ENCODE data around the gene SLC9A9.

The SLC9A9 gene

GRCh38 chr3:143856252-143856970, 8.1 kb upstream of the SLC9A9 start:
- Histone ChIP-seq H3K9me3 (ENCODE audit: control insufficient read depth, insufficient read depth, low read length) (no peaks in the 10 kb centered on the region), H3K9ac (ENCODE audit: low read depth, low read length) (no peak overlapping the region), H3K36me3 (ENCODE audit: insufficient read depth, low read length) (no peaks in the 10 kb centered on the region), H3K4me1 (ENCODE audit: insufficient read depth, low read length) (no peaks in the 10 kb centered on the region)

GRCh38 chr3:143855183-143855582, 6.9 kb upstream of the SLC9A9 start:
- Histone ChIP-seq H3K36me3 (ENCODE audit: insufficient read depth, low read length) (no peaks in the 10 kb centered on the region), H3K9ac (ENCODE audit: low read depth, low read length) (no peak overlapping the region), H3K9me3 (ENCODE audit: control insufficient read depth, insufficient read depth, low read length) (no peaks in the 10 kb centered on the region), H3K4me1 (ENCODE audit: insufficient read depth, low read length) (no peaks in the 10 kb centered on the region)

GRCh38 chr3:143851331-143852017, 3.2 kb upstream of the SLC9A9 start:
- Histone ChIP-seq H3K4me1 (ENCODE audit: insufficient read depth, low read length) (peaks cover 7% of the 10 kb centered on the region; the same call in 1 of the 2 replicates), H3K36me3 (ENCODE audit: insufficient read depth, low read length) (no peaks in the 10 kb centered on the region), H3K9me3 (ENCODE audit: control insufficient read depth, insufficient read depth, low read length) (no peaks in the 10 kb centered on the region), H3K9ac (ENCODE audit: low read depth, low read length) (no peak overlapping the region)

- no peaks in the 10 kb centered on the region for H3K9me3 ChIP-seq (ENCODE audit: control insufficient read depth, insufficient read depth, low read length)
- no peak overlapping the region for H3K9ac ChIP-seq (ENCODE audit: low read depth, low read length)
- H3K36me3 ChIP-seq (ENCODE audit: insufficient read depth, low read length): no peaks in the 10 kb centered on the region
- H3K4me1 ChIP-seq (ENCODE audit: insufficient read depth, low read length): peaks cover 7% of the 10 kb centered on the region; the same call in 1 of the 2 replicates
Measured at GRCh38 chr3:143850877-143851276, 2.6 kb upstream of the SLC9A9 start.

GRCh38 chr3:143849854-143850549, 1.7 kb upstream of the SLC9A9 start:
- Histone ChIP-seq H3K36me3 (ENCODE audit: insufficient read depth, low read length) (no peaks in the 10 kb centered on the region), H3K9ac (ENCODE audit: low read depth, low read length) (no peak overlapping the region), H3K9me3 (ENCODE audit: control insufficient read depth, insufficient read depth, low read length) (no peaks in the 10 kb centered on the region), H3K4me1 (ENCODE audit: insufficient read depth, low read length) (peaks cover 7% of the 10 kb centered on the region; the same call in 1 of the 2 replicates)

GRCh38 chr3:143848704-143849103, 436 bp upstream of the SLC9A9 start:
- Histone ChIP-seq H3K4me1 (ENCODE audit: insufficient read depth, low read length) (peaks cover 7% of the 10 kb centered on the region; the same call in 1 of the 2 replicates), H3K9ac (ENCODE audit: low read depth, low read length) (no peak overlapping the region), H3K9me3 (ENCODE audit: control insufficient read depth, insufficient read depth, low read length) (no peaks in the 10 kb centered on the region), H3K36me3 (ENCODE audit: insufficient read depth, low read length) (no peaks in the 10 kb centered on the region)

GRCh38 chr3:143843587-143843986, 4.7 kb downstream of the SLC9A9 start:
- no peaks in the 10 kb centered on the region for H3K9me3 ChIP-seq (ENCODE audit: control insufficient read depth, insufficient read depth, low read length)
- H3K36me3 ChIP-seq (ENCODE audit: insufficient read depth, low read length): no peaks in the 10 kb centered on the region
- H3K4me1 ChIP-seq (ENCODE audit: insufficient read depth, low read length): peaks cover 13% of the 10 kb centered on the region
- no peak overlapping the region for H3K9ac ChIP-seq (ENCODE audit: low read depth, low read length)

GRCh38 chr3:143840636-143841035, 7.6 kb downstream of the SLC9A9 start:
- H3K36me3 ChIP-seq (ENCODE audit: insufficient read depth, low read length): no peaks in the 10 kb centered on the region
- no peaks in the 10 kb centered on the region for H3K9me3 ChIP-seq (ENCODE audit: control insufficient read depth, insufficient read depth, low read length)
- no peak overlapping the region for H3K9ac ChIP-seq (ENCODE audit: low read depth, low read length)
- H3K4me1 ChIP-seq (ENCODE audit: insufficient read depth, low read length): peaks cover 11% of the 10 kb centered on the region

GRCh38 chr3:143839980-143840379, 8.3 kb downstream of the SLC9A9 start:
- H3K36me3 ChIP-seq (ENCODE audit: insufficient read depth, low read length): no peaks in the 10 kb centered on the region
- H3K9ac ChIP-seq (ENCODE audit: low read depth, low read length): no peak overlapping the region
- H3K4me1 ChIP-seq (ENCODE audit: insufficient read depth, low read length): peaks cover 11% of the 10 kb centered on the region
- H3K9me3 ChIP-seq (ENCODE audit: control insufficient read depth, insufficient read depth, low read length): no peaks in the 10 kb centered on the region

GRCh38 chr3:143837076-143837475, 11.2 kb downstream of the SLC9A9 start:
- H3K4me1 ChIP-seq (ENCODE audit: insufficient read depth, low read length): peaks cover 11% of the 10 kb centered on the region
- no peaks in the 10 kb centered on the region for H3K9me3 ChIP-seq (ENCODE audit: control insufficient read depth, insufficient read depth, low read length)
- H3K36me3 ChIP-seq (ENCODE audit: insufficient read depth, low read length): no peaks in the 10 kb centered on the region
- H3K9ac ChIP-seq (ENCODE audit: low read depth, low read length): no peak overlapping the region

GRCh38 chr3:143835312-143835711, 13.0 kb downstream of the SLC9A9 start:
- Histone ChIP-seq H3K9me3 (ENCODE audit: control insufficient read depth, insufficient read depth, low read length) (no peaks in the 10 kb centered on the region), H3K9ac (ENCODE audit: low read depth, low read length) (no peak overlapping the region), H3K36me3 (ENCODE audit: insufficient read depth, low read length) (no peaks in the 10 kb centered on the region), H3K4me1 (ENCODE audit: insufficient read depth, low read length) (peaks cover 8% of the 10 kb centered on the region)

GRCh38 chr3:143832433-143832832, 15.8 kb downstream of the SLC9A9 start:
- H3K9me3 ChIP-seq (ENCODE audit: control insufficient read depth, insufficient read depth, low read length): no peaks in the 10 kb centered on the region
- H3K4me1 ChIP-seq (ENCODE audit: insufficient read depth, low read length): no peaks in the 10 kb centered on the region
- no peaks in the 10 kb centered on the region for H3K36me3 ChIP-seq (ENCODE audit: insufficient read depth, low read length)
- H3K9ac ChIP-seq (ENCODE audit: low read depth, low read length): no peak overlapping the region

- H3K4me1 ChIP-seq (ENCODE audit: insufficient read depth, low read length): no peaks in the 10 kb centered on the region
- no peaks in the 10 kb centered on the region for H3K36me3 ChIP-seq (ENCODE audit: insufficient read depth, low read length)
- H3K9me3 ChIP-seq (ENCODE audit: control insufficient read depth, insufficient read depth, low read length): no peaks in the 10 kb centered on the region
- H3K9ac ChIP-seq (ENCODE audit: low read depth, low read length): no peak overlapping the region
Measured at GRCh38 chr3:143831994-143832393, 16.3 kb downstream of the SLC9A9 start.

GRCh38 chr3:143831208-143831607, 17.1 kb downstream of the SLC9A9 start:
- no peaks in the 10 kb centered on the region for H3K9me3 ChIP-seq (ENCODE audit: control insufficient read depth, insufficient read depth, low read length)
- no peak overlapping the region for H3K9ac ChIP-seq (ENCODE audit: low read depth, low read length)
- no peaks in the 10 kb centered on the region for H3K4me1 ChIP-seq (ENCODE audit: insufficient read depth, low read length)
- H3K36me3 ChIP-seq (ENCODE audit: insufficient read depth, low read length): no peaks in the 10 kb centered on the region

GRCh38 chr3:143830786-143831185, 17.5 kb downstream of the SLC9A9 start:
- H3K9ac ChIP-seq (ENCODE audit: low read depth, low read length): no peak overlapping the region

More at GRCh38 chr3:143830786-143831185, 17.5 kb downstream of the SLC9A9 start:
- Histone ChIP-seq H3K9me3 (ENCODE audit: control insufficient read depth, insufficient read depth, low read length) (no peaks in the 10 kb centered on the region), H3K4me1 (ENCODE audit: insufficient read depth, low read length) (no peaks in the 10 kb centered on the region), H3K36me3 (ENCODE audit: insufficient read depth, low read length) (no peaks in the 10 kb centered on the region)
